Right lobe of liver (tissue), 6 donors: ENCODE results near the gene TEX22. TPM values are rescaled to one million over a fixed set of nuclear protein-coding genes. Genes with fewer than 3 reads are reported as not detected.

Source experiments
- ATAC-seq, 4 donors: fragments of 200-7000 bp; cut with Tn5 transposase; one replicate each; pipeline ENCODE4 v1.9.1; 2020; ENCODE audit warnings: mild to moderate bottlenecking in 4 of 4, moderate library complexity in 4 of 4
- DNase-seq, 3 donors: peaks; one replicate each; pipeline ENCODE4 v3.0.0-alpha.2; 2020
- H3K27ac ChIP-seq, 3 donors: fragments of 200-600 bp; one replicate each; pipeline ENCODE4 v1.8.0; 2022
- H3K27me3 ChIP-seq, 2 donors: fragments of 200-600 bp; one replicate each; pipeline ENCODE4 v1.8.0; 2022
- H3K36me3 ChIP-seq, 4 donors: fragments of 200-600 bp; sonication (generic) in 1 of 4; one replicate each; pipeline versions ENCODE4 v1.5.1 to v1.8.0; 2017 to 2022; ENCODE audit warnings: control low read depth in 1 of 4
- H3K4me1 ChIP-seq, 4 donors: fragments of 200-600 bp; sonication (generic) in 1 of 4; one replicate each; pipeline versions ENCODE4 v1.5.1 to v1.8.0; 2017 to 2022; ENCODE audit warnings: control low read depth in 1 of 4
- H3K4me3 ChIP-seq, 3 donors: fragments of 200-600 bp; one replicate each; pipeline ENCODE4 v1.8.0; 2022
- H3K9me3 ChIP-seq, 4 donors: fragments of 200-600 bp; sonication (generic) in 1 of 4; one replicate each; pipeline versions ENCODE4 v1.5.1 to v1.8.0; 2017 to 2022; ENCODE audit warnings: control low read depth in 1 of 4
- CTCF ChIP-seq, 4 donors: fragments of 200-600 bp in 3 of 4; fragments of 450-650 bp in 1 of 4; IDR thresholded peaks; one replicate each; pipeline versions ENCODE4 v1.5.1 to v1.8.0; 2016 to 2022; ENCODE audit warnings: antibody characterized with exemption in 4 of 4, mild to moderate bottlenecking in 2 of 4
- POLR2A ChIP-seq: fragments of 450-650 bp; IDR thresholded peaks from one replicate; pipeline ENCODE4 v1.6.1; 2017; ENCODE audit warnings: antibody characterized with exemption, mild to moderate bottlenecking
- WGBS: methylation state at CpG from one replicate; pipeline ENCODE4 v1.1.6; 2018; ENCODE audit warnings: low coverage, low lambda C conversion rate; ENCODE audit not compliant: insufficient coverage; ENCODE audit errors: missing lambda C conversion rate; 5-methylcytosine and 5-hydroxymethylcytosine counted together
- intact Hi-C, 2 donors: fragments of 100-400 bp; cut with DNase I; formaldehyde crosslinking; loops; one replicate each; pipeline versions ENCODE4 v1.11.2 to v1.14.1; 2022
- total RNA-seq, 6 experiments: library from RNA; depleted of rRNA in 2 of 6; stranded (reverse); fragments of >200 nt in 2 of 6; fragmentation: NEBNext Ultra II Directional in 3 of 6; extraction: Animal tissue kit (Norgen Biotek cat#: 25700) in 3 of 6; gene quantifications; one replicate each; pipeline versions ENCODE4 v1.1.0 to v1.2.4, GENCODE V29; 2016 to 2023
- donor health status: DM: no; HTN: yes; CAD: no.
- donor health status: DM: no; HTN: no; CAD: no.
- donor health status: DM: no; HTN: no; CAD: no.
- donor health status: DM: no; HTN: yes; CAD: no.
- donor health status: DM: no; HTN: yes; CAD: no.

The TEX22 gene
- total RNA-seq, 6 experiments from 2014 or later = 0.07 to 0.44 (median 0.35) TPM; not detected in 3

GRCh38 chr14:105385322-105385637 lies 13.1 kb upstream of the TEX22 start:
- DNase-seq = no peak

GRCh38 chr14:105385698-105386365 lies 12.5 kb upstream of the TEX22 start:
- intact Hi-C loops = no loop called here
- no peaks in the 10 kb centered on the region for H3K27me3 ChIP-seq
- ATAC-seq = peak; percentile 4 to 37 (median 18)
- H3K9me3 ChIP-seq = no peaks in the 10 kb centered on the region
- 82% methylated on average over 6 of the region's 22 CpGs for WGBS
- no peaks in the 10 kb centered on the region for H3K4me1 ChIP-seq
- peak in 1 of 3 donors; percentile 26 for DNase-seq
- H3K4me3 ChIP-seq = no peak overlapping the region
- H3K27ac ChIP-seq = no peak overlapping the region
- no peak for TF ChIP-seq CTCF (IDR thresholded peaks at IDR 0.05)
- no peak for TF ChIP-seq POLR2A
- H3K36me3 ChIP-seq = no peaks in the 10 kb centered on the region

More at GRCh38 chr14:105385322-105385637, 13.1 kb upstream of the TEX22 start:
- Histone ChIP-seq H3K4me3 (no peak overlapping the region), H3K27me3 (no peaks in the 10 kb centered on the region), H3K4me1 (no peaks in the 10 kb centered on the region), H3K36me3 (no peaks in the 10 kb centered on the region), H3K9me3 (no peaks in the 10 kb centered on the region), H3K27ac (no peak overlapping the region)
- ATAC-seq = no peak
- 100% methylated on average over 1 of the region's 19 CpGs for WGBS
- intact Hi-C loops = no loop called here
- TF ChIP-seq CTCF (IDR thresholded peaks at IDR 0.05) = no peak
- no peak for TF ChIP-seq POLR2A

- Histone ChIP-seq H3K27me3 (no peaks in the 10 kb centered on the region), H3K36me3 (no peaks in the 10 kb centered on the region), H3K4me1 (no peaks in the 10 kb centered on the region), H3K4me3 (no peak overlapping the region), H3K9me3 (no peaks in the 10 kb centered on the region), H3K27ac (no peak overlapping the region)
- intact Hi-C loops = no loop called here
- 89% methylated on average over 7 of the region's 33 CpGs for WGBS
- DNase-seq (peak in 2 of 3 donors; percentile 18 to 49), ATAC-seq (no peak)
- TF ChIP-seq POLR2A = no peak
- TF ChIP-seq CTCF (IDR thresholded peaks at IDR 0.05) = no peak
Observed at GRCh38 chr14:105386581-105387529, 11.5 kb upstream of the TEX22 start.

GRCh38 chr14:105387530-105387922 lies 10.8 kb upstream of the TEX22 start:
- Histone ChIP-seq H3K27ac (no peak overlapping the region), H3K9me3 (no peaks in the 10 kb centered on the region), H3K4me1 (no peaks in the 10 kb centered on the region), H3K4me3 (no peak overlapping the region), H3K36me3 (no peaks in the 10 kb centered on the region), H3K27me3 (no peaks in the 10 kb centered on the region)
- ATAC-seq (no peak), DNase-seq (peak in 2 of 3 donors; percentile 19 to 38)
- WGBS = no CpG with 5 or more reads among the region's 10 CpGs
- intact Hi-C loops = no loop called here
- TF ChIP-seq CTCF (IDR thresholded peaks at IDR 0.05) (no peak), POLR2A (no peak)
